NCI-H2107 treated with DMSO at 0.1 percent for 48 hours (cell line): ENCODE results near the gene INPP4B.

Source experiments
- DNase-seq: peaks from one replicate; lab custom pipeline; 2025; ENCODE audit not compliant: unreplicated experiment; lab: John Stamatoyannopoulos, UW

The INPP4B gene

DNA sequence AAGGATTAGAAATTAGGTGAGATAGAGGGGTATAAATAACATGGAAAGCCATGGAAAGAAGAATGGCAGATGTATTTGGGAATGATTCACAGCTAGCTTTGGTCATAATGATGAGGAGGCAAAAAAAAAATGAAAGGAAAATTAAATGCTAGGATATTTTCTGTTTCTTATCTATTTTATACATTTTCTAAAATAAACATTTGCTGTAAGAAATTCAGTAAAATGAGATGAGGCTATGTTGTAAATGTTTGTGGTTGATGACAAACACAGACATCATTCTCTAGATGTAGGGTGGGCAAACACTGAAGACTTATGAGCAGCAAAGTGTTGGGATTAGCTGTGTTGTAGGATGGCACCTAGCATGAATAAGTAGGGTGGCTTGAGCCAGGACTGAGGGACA, 802.6 kb downstream of the INPP4B start:
- DNase-seq: no peak

DNA sequence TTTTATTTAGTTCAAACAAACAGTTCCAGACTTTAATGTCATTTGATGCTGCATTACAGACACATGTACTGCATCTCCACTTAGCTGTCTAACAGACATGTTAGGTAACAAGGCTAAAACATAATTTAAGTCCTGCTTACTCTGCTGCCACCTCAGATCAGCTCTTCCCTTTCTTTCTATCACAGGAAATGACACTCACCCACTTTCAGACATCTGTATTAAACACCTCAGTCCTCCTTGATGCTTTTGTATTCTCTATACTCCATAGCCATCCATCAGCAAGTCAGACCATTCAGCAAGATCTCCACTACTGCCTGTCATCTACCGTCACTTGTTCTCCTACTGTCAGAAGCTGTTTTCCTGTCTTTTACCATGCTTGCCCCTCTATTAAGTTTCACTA, 804.3 kb downstream of the INPP4B start:
- no peak for DNase-seq

DNA sequence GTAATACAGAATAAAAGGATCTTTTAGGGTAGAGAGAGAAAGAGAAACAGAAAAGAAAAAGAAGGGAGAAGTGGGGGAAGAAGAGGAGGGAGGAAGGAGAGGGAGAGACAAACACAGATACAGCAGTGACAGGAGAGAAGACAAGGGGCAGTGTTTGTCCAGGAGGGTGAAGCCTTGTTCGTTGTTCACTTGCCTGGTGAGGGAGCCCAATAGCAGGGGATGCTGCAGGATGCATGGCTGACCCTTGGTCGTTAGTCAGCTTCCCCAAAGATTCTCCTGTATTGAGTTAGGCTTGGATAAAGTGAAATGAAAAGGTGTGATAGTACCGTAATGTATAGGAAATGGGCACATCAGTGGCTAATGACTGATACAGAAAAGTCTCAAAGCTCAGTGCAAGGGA, 806.1 kb downstream of the INPP4B start:
- no peak for DNase-seq

DNA sequence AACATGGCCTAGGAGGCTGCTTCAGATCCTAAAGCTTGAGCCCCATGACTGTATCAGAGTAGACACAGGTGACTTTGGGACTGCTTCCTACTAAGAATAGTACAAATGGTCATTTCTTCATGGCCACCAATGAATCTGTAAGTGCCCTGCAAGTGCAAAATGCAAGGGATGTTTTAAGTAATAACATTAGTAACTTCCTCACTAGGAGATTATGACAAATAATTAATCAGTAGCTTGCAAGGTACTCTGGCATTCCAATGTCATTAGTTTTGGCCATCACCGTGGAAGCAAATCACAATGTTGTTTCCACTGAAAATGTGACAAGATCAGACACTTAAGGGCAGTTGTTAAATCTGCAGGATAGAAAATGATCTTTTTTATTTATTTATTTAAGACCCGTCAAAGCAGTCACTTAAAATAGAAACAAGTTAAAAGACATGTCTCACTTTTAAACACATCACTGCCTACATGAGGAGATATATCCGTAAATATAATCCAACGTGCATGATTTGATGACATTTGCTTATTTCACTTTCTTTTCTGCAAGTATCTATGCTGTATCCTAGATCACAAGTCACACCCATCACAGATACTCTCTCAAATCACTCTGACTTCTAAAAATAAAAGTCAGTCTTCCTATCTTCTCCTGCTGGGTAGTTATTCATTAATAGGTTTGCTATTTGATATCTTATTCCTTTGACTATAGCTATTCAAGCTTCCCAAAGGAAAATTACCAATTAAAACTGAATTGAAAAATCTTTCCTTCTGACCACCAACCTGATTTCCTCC, 809.1 kb downstream of the INPP4B start:
- DNase-seq: no peak

DNA sequence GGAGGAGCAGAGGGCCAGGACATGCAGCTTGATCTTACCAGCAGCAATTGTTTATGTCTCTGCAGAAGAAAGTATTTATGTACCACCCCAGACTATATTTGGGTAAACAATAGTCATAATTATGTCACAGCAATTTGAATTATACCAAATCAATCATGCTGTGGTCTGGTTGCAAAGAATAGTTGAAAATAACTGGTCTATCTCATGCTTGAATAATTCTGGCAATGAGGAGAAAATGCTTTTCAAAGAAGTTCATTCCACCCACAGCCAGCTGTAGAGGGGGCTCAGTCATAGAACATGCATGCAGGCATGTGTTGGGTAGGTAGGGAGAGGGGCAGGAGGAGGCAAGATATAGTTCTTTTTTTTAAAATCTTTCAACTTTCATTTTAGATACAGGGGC, 810.5 kb downstream of the INPP4B start:
- DNase-seq: no peak

DNA sequence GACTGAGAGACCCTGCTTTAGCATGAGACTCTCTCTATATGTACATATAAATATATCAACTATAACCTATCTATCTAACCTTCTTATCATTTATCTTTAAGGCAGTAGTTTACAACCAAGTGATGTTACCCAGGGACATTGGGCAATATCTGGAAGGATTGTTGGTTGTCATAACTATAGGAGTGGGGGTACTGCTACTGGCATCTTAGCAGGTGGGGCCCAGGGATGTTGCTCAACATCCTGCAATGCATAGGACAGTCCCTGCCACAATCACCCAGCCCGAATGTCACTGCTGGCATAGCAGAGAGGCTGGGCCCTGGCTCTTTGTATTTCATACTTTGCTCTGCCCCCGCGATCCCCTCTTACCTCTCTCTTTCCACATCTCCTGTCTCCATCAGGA, 812.0 kb downstream of the INPP4B start:
- no peak for DNase-seq

DNA sequence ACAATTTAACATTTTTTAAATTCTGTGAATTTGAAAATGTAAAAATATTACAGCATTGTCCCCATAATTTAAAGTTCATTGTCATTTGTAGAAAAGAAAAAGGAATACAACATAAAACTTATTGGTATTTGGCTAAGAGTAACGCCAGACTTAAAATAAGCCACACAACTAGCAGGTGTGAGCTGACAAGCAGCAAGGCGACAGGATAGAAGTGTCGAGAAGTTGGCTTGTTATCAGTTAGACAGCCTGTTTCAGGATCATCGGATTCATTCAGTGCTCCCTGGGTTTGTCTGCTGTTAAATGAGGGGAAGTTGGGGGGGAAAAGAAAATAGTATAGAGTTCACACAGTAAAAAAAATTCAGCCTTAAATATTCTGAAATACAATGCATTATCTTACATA, 816.1 kb downstream of the INPP4B start:
- no peak for DNase-seq

DNA sequence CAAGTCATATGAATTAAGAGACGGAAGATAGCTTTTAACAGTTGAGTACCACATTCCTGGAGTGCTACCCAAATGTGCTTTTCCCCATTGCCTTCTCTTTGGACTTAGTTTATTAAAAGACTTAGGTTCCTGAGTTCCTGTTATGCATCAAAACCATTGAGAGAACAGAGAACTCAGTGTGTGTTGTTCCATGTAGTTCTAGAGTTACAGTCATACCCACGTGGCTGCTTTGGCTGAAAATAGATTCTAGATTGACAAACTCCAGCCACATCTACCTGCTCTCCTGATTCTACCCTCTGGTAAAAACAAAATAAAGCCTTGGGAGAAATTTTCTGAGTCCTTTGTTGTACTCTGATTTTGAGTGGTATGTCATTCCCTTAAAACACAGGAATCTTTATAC, 824.3 kb downstream of the INPP4B start:
- DNase-seq: no peak

DNA sequence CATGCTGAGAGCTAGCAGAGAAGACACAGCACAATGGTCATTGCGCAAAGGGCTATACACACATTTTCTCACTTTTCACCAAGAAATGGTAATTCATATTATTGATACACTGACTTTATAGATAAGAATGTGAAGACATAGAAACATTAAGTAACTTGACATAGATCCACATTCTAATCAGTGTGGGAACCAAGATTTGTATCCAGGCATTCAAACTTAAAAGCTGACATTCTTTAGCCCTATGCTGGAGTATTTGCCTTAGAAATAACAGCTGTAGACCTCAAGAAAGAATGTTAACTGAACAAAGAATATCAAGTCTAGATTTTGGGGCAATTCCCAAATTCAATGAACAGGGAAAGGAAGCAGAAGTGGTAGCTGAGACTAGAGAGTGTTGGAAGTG, 824.9 kb downstream of the INPP4B start:
- DNase-seq: no peak

DNA sequence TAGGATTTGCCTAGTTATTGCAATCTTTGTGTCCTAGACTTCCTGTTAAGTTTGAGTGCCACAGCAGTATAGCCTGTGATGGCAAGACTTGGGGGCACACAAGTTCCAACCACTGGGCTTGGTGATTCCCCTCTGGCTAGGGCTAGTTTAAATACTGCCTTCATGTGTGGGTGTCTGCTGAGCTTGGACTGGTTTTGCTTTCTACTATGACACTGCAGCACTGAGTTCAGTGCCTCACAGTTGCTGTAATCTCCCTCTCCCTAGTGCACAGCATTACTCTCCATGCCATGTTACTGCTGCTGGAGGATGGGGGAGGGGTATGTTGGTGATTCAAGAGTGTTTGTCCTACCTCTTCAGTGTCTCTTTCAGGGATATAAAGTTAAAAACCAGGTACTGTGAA, 830.1 kb downstream of the INPP4B start:
- no peak for DNase-seq

DNA sequence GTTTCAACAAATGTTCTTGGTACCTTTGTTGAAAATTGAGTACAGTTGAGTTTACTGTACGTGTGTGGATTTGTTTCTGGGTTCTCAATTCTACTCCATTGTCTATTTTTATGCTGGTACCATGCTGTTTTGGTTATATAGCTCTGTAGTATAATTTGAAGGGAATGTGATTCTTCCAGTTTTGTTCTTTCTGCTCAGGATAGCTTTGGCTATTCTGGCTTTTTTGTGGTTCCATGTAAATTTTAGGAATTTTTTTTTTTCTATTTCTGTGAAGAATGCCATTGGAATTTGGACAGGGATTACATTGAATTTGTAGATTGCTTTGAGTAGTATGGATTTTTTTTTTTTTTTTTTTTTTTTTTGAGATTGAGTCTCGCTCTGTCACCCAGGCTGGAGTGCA, 836.4 kb downstream of the INPP4B start:
- no peak for DNase-seq

DNA sequence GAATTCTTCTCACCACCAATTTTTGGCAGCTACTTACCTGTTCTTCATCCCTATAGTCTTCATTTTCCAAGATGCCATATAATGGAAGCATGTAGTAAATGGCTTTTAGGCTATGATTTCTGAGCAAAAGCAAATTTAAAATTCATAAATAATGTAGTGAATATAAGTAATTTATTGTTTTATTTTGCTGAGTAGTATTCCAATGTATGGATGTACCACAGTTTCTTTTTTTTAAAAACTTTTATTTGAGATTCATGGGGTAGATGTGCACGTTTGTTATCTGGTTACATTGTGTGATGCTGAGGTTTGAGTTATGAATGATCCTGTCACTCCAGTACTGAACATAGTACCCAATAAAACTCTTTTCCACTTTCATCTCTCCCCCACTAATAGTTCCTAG, 840.6 kb downstream of the INPP4B start:
- no peak for DNase-seq

DNA sequence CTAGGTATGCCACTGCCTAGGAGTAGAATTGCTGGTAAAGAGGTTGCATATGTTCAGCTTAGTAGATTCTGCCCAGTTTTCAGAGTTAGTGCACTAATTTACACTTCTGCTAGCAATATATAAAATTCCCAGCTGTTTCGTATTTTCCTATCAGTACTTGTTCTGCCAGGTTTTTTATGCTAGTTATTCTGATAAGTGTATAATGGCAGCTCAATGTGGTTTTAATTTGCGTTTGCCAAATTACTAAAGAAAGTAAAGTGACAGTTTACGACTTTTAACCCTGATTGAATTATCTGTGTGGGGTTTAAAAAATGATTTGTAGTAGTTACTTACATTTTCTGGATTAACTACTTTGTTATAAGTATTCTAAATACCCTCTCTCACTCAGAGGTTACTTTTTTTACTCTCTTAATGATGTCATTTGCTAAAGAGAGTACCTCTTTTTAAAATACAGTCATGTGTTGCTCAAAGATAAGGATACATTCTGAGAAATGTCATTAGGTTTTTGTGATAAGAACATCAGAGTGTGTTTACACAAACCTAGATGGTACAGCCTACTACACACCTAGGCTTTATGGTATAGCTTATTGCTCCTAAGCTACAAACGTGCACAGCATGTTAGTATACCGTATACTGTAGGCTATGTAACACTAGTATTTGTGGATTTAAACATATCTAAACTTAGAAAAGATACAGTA, 846.5 kb downstream of the INPP4B start:
- DNase-seq: no peak

DNA sequence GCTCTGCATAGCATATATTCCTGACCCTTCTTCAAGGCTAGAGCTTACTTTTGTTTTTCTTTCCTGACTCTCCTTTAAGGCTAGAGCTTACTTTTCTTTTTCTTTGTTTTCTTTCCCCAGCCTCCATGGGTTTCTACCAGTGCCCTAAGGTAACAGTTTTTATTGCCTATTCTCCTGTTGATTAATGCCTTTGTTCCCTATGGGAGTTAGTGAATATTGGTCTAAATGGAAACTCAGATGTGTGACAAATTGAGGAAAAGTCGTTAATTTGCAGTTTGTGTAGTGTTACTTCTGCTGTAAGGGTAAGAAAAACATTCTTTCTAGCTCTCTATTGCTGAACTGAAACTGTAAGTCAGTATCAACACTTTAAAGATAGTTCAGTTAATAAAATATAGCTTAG, 851.0 kb downstream of the INPP4B start:
- DNase-seq: no peak

DNA sequence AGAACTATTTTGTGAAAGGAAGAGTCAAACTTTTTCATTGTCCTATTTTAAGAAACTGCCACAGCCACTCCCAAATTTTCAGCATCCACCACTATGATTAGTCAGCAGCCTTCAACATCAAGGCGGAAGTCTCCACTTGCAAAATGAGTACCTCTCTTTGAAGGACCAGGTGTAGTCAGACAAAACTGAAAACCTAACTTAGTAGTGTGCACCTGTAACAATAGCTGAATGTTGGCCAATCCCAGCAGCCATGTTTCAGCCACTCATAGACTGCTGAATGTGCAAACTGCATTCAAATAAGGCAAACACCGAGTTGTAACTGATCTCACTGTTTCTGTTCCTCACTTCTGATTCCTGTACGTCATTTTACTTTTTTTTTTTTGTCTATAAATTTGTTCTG, 868.7 kb downstream of the INPP4B start:
- no peak for DNase-seq
